ENCODE measurements around the gene PHB1. TPM values are rescaled to one million over a fixed set of nuclear protein-coding genes. Genes with fewer than 3 reads are reported as not detected.

Gene PHB1
- total and polyA plus RNA-seq, 2 experiments from 2014 or later = 194 to 211 TPM

DNA sequence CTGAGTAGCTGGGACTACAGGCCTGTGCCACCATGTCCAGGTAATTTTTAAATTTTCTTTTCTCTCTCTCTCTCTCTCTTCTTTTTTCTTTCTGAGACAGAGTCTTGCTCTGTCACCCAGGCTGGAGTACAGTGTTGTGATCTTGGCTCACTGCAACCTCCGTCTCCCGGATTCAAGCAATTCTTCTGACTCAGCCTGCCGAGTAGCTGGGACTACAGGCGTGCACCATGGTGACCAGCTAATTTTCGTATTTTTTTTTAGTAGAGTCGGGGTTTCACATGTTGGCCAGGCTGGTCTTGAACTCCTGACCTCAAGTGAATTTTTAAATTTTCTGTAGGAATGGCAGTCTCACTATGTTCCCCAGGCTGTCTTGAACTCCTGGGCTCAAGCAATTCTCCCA, 41.6 kb downstream of the PHB1 start:
- Histone ChIP-seq H3K4me3 (no peak overlapping the region), H3K36me3 (ENCODE audit: insufficient read depth) (no peaks in the 10 kb centered on the region), H4K20me1 (replicated peaks; ENCODE audit: insufficient read depth) (no peaks in the 10 kb centered on the region), H3F3A (replicated peaks; ENCODE audit: low read depth) (no peaks in the 10 kb centered on the region), H3K4me2 (no peak overlapping the region), H3K79me2 (replicated peaks; ENCODE audit: insufficient read depth) (no peaks in the 10 kb centered on the region), H3K4me1 (ENCODE audit: insufficient read depth) (peaks cover 37% of the 10 kb centered on the region), H2AFZ (no peak overlapping the region), H3K27me3 (ENCODE audit: insufficient read depth) (no peaks in the 10 kb centered on the region), H3K27ac (ENCODE audit: low read depth) (no peak overlapping the region), H3K9me2 (ENCODE audit: insufficient read depth) (no peaks in the 10 kb centered on the region)
- peaks cover 43% of the 10 kb centered on the region for H3K4me1 Mint-ChIP-seq
- H3K9me3 Mint-ChIP-seq = no peaks in the 10 kb centered on the region
- no peak overlapping the region for H3K4me3 Mint-ChIP-seq
- H3K27ac Mint-ChIP-seq = peak overlapping the region; percentile 81; the same call in 1 of the 2 replicates
- H3K27me3 Mint-ChIP-seq (ENCODE audit: insufficient read depth, low read depth, poor library complexity) = peaks cover 19% of the 10 kb centered on the region
- DNase-seq (ENCODE audit: low spot score) = no peak
- no peaks in the 10 kb centered on the region for H3K36me3 Mint-ChIP-seq (ENCODE audit: low read depth)
- TF ChIP-seq NANOG (IDR thresholded peaks at IDR 0.05; ENCODE audit: borderline replicate concordance) (no peak), POLR2AphosphoS5 (IDR thresholded peaks at IDR 0.05; ENCODE audit: low read depth) (no peak), EZH2 (IDR thresholded peaks at IDR 0.05; ENCODE audit: low read depth, unreplicated experiment) (no peak), ZNF331 (CRISPR knock-in tag; IDR thresholded peaks at IDR 0.05; ENCODE audit: low read depth) (no peak), ZNF114 (CRISPR knock-in tag; IDR thresholded peaks at IDR 0.05) (no peak), STAT1 (IDR thresholded peaks at IDR 0.05; ENCODE audit: unreplicated experiment) (no peak), CREB1 (CRISPR knock-in tag; IDR thresholded peaks at IDR 0.05; ENCODE audit: low read depth) (no peak), JUNB (IDR thresholded peaks at IDR 0.05; ENCODE audit: unreplicated experiment) (no peak), EZH2phosphoT487 (IDR thresholded peaks at IDR 0.05; ENCODE audit: unreplicated experiment) (no peak)
- TF ChIP-seq, protein P1, sequence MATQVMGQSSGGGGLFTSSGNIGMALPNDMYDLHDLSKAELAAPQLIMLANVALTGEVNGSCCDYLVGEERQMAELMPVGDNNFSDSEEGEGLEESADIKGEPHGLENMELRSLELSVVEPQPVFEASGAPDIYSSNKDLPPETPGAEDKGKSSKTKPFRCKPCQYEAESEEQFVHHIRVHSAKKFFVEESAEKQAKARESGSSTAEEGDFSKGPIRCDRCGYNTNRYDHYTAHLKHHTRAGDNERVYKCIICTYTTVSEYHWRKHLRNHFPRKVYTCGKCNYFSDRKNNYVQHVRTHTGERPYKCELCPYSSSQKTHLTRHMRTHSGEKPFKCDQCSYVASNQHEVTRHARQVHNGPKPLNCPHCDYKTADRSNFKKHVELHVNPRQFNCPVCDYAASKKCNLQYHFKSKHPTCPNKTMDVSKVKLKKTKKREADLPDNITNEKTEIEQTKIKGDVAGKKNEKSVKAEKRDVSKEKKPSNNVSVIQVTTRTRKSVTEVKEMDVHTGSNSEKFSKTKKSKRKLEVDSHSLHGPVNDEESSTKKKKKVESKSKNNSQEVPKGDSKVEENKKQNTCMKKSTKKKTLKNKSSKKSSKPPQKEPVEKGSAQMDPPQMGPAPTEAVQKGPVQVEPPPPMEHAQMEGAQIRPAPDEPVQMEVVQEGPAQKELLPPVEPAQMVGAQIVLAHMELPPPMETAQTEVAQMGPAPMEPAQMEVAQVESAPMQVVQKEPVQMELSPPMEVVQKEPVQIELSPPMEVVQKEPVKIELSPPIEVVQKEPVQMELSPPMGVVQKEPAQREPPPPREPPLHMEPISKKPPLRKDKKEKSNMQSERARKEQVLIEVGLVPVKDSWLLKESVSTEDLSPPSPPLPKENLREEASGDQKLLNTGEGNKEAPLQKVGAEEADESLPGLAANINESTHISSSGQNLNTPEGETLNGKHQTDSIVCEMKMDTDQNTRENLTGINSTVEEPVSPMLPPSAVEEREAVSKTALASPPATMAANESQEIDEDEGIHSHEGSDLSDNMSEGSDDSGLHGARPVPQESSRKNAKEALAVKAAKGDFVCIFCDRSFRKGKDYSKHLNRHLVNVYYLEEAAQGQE (IDR thresholded peaks at IDR 0.05; ENCODE audit: unreplicated experiment) = no peak
- TF ChIP-seq, protein P2, sequence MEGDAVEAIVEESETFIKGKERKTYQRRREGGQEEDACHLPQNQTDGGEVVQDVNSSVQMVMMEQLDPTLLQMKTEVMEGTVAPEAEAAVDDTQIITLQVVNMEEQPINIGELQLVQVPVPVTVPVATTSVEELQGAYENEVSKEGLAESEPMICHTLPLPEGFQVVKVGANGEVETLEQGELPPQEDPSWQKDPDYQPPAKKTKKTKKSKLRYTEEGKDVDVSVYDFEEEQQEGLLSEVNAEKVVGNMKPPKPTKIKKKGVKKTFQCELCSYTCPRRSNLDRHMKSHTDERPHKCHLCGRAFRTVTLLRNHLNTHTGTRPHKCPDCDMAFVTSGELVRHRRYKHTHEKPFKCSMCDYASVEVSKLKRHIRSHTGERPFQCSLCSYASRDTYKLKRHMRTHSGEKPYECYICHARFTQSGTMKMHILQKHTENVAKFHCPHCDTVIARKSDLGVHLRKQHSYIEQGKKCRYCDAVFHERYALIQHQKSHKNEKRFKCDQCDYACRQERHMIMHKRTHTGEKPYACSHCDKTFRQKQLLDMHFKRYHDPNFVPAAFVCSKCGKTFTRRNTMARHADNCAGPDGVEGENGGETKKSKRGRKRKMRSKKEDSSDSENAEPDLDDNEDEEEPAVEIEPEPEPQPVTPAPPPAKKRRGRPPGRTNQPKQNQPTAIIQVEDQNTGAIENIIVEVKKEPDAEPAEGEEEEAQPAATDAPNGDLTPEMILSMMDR (conservative IDR thresholded peaks at IDR 0.05; ENCODE audit: low read depth in 2 of 2) = no peak
- TF ChIP-seq, protein P3, sequence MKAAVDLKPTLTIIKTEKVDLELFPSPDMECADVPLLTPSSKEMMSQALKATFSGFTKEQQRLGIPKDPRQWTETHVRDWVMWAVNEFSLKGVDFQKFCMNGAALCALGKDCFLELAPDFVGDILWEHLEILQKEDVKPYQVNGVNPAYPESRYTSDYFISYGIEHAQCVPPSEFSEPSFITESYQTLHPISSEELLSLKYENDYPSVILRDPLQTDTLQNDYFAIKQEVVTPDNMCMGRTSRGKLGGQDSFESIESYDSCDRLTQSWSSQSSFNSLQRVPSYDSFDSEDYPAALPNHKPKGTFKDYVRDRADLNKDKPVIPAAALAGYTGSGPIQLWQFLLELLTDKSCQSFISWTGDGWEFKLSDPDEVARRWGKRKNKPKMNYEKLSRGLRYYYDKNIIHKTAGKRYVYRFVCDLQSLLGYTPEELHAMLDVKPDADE (IDR thresholded peaks at IDR 0.05) = no peak
- TF ChIP-seq, protein P4, sequence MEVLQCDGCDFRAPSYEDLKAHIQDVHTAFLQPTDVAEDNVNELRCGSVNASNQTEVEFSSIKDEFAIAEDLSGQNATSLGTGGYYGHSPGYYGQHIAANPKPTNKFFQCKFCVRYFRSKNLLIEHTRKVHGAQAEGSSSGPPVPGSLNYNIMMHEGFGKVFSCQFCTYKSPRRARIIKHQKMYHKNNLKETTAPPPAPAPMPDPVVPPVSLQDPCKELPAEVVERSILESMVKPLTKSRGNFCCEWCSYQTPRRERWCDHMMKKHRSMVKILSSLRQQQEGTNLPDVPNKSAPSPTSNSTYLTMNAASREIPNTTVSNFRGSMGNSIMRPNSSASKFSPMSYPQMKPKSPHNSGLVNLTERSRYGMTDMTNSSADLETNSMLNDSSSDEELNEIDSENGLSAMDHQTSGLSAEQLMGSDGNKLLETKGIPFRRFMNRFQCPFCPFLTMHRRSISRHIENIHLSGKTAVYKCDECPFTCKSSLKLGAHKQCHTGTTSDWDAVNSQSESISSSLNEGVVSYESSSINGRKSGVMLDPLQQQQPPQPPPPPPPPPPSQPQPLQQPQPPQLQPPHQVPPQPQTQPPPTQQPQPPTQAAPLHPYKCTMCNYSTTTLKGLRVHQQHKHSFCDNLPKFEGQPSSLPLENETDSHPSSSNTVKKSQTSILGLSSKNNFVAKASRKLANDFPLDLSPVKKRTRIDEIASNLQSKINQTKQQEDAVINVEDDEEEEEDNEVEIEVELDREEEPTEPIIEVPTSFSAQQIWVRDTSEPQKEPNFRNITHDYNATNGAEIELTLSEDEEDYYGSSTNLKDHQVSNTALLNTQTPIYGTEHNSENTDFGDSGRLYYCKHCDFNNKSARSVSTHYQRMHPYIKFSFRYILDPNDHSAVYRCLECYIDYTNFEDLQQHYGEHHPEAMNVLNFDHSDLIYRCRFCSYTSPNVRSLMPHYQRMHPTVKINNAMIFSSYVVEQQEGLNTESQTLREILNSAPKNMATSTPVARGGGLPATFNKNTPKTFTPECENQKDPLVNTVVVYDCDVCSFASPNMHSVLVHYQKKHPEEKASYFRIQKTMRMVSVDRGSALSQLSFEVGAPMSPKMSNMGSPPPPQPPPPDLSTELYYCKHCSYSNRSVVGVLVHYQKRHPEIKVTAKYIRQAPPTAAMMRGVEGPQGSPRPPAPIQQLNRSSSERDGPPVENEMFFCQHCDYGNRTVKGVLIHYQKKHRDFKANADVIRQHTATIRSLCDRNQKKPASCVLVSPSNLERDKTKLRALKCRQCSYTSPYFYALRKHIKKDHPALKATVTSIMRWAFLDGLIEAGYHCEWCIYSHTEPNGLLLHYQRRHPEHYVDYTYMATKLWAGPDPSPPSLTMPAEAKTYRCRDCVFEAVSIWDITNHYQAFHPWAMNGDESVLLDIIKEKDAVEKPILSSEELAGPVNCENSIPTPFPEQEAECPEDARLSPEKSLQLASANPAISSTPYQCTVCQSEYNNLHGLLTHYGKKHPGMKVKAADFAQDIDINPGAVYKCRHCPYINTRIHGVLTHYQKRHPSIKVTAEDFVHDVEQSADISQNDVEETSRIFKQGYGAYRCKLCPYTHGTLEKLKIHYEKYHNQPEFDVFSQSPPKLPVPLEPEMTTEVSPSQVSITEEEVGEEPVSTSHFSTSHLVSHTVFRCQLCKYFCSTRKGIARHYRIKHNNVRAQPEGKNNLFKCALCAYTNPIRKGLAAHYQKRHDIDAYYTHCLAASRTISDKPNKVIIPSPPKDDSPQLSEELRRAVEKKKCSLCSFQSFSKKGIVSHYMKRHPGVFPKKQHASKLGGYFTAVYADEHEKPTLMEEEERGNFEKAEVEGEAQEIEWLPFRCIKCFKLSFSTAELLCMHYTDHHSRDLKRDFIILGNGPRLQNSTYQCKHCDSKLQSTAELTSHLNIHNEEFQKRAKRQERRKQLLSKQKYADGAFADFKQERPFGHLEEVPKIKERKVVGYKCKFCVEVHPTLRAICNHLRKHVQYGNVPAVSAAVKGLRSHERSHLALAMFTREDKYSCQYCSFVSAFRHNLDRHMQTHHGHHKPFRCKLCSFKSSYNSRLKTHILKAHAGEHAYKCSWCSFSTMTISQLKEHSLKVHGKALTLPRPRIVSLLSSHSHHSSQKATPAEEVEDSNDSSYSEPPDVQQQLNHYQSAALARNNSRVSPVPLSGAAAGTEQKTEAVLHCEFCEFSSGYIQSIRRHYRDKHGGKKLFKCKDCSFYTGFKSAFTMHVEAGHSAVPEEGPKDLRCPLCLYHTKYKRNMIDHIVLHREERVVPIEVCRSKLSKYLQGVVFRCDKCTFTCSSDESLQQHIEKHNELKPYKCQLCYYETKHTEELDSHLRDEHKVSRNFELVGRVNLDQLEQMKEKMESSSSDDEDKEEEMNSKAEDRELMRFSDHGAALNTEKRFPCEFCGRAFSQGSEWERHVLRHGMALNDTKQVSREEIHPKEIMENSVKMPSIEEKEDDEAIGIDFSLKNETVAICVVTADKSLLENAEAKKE (CRISPR knock-in tag; IDR thresholded peaks at IDR 0.05) = no peak
- ATAC-seq = no peak

All from GM23338 (cell line).